ENCODE measurements around the gene EFNB2. TPM values are rescaled to one million over a fixed set of nuclear protein-coding genes. Genes with fewer than 3 reads are reported as not detected.

The EFNB2 gene
- total and polyA plus RNA-seq, 2 of the 8 experiments (the other 6 are each of a cell fraction or from before 2014, with no cell fraction given): 8.2 to 12.0 TPM

DNA sequence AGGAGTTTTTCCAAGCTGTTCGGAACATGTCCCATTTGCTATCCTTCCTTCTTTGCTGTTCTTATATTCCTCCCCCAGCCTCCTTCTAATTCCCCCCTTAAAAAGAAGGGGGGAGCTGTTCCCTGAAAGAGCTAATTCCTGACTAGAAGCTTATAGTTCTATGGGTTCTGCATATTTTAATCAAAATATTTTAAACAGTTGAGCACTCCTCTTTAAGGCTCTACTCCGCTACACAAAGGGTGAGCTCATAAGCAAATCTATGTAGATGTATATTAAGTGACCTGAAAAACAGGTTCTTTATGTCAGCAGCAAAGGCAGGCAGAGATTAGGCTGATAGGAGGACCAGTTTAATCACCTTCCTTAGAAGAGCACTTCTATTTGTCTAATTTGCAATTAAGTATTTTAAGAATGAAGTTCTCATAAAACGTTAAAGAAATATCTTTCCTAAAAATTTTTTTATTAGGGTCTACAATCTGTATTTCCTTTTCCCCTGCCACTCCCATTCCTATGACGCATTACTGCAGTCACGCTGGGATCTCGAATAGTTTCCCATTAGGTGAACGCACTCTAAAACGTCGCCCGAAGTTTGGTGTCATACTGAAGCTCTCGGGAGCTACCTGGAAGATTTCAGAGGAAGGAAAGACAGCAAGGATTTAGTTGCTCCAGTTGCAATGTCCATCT is 5.2 kb downstream of the EFNB2 start:
- H4K5ac ChIP-seq (ENCODE audit: insufficient read length, low read depth, low read length): no peak overlapping the region
- H3K9ac ChIP-seq (replicated peaks in 1 of 4; ENCODE audit: extremely low read depth in 1 of 4, low read depth in 3 of 4, low read length in 3 of 4): no peak overlapping the region
- no peak overlapping the region for H3K14ac ChIP-seq (ENCODE audit: insufficient read length)
- 0 out of 2 replicates have a peak overlapping the region, but pooled peaks have one; percentile 10 for H2AK5ac ChIP-seq (ENCODE audit: low read depth, low read length)
- H3K4me3 ChIP-seq (ENCODE audit: extremely low read depth in 1 of 4, insufficient read depth in 2 of 4, low read depth in 3 of 4, low read length in 4 of 4): peak overlapping the region in 2 of 4 experiments; percentile 8 to 27; a peak in 1 of 8 replicates
- POLR2A ChIA-PET (ENCODE audit: partially characterized antibody): interaction anchor here (0.7 to 1.2 kb wide), 2 partner anchors 16 to 23 kb away, joined by 3 to 4 read pairs; no protein-coding TSS in a partner anchor
- H3K9me3 ChIP-seq (ENCODE audit: insufficient read depth in 2 of 2, low read depth in 1 of 2, low read length in 1 of 2): no peaks in the 10 kb centered on the region
- peaks cover 4 to 18% of the 10 kb centered on the region in 2 experiments for H4K20me1 ChIP-seq (replicated peaks in 1 of 2; ENCODE audit: control insufficient read depth in 1 of 2, insufficient read depth in 2 of 2, low read length in 2 of 2)
- no peak overlapping the region for H4K8ac ChIP-seq (ENCODE audit: extremely low read depth, insufficient read depth, low read length)
- H3K56ac ChIP-seq (replicated peaks; ENCODE audit: insufficient read length, low read depth, low read length): no peak overlapping the region
- DNase-seq (ENCODE audit: low read depth in 1 of 2, low spot score in 2 of 2): no peak
- peaks cover 0 to 74% of the 10 kb centered on the region in 2 experiments; a peak in 2 of 4 replicates for H3K79me2 ChIP-seq (ENCODE audit: control insufficient read depth in 1 of 2, insufficient read depth in 2 of 2, low read length in 2 of 2)
- WGBS, 2 experiments (ENCODE audit: extremely low coverage in 1 of 2, insufficient coverage in 1 of 2, insufficient read length in 1 of 2, insufficient replicate concordance in 2 of 2, low coverage in 1 of 2, low lambda C conversion rate in 2 of 2, missing lambda C conversion rate in 1 of 2): 29% methylated on average over 11 of the region's 11 CpGs; no CpG with 5 or more reads in 1 of the 2 experiments
- H2BK12ac ChIP-seq (ENCODE audit: low read depth, low read length): 0 out of 2 replicates have a peak overlapping the region, but pooled peaks have one; percentile 30
- no peak overlapping the region for H3K27ac ChIP-seq (ENCODE audit: low read depth, low read length)
- TF ChIP-seq CREB1 (IDR thresholded peaks at IDR 0.05) (peak; percentile 77), ZNF274 (IDR thresholded peaks at IDR 0.05; ENCODE audit: borderline replicate concordance, extremely low read depth, low read length) (no peak)
- H4K91ac ChIP-seq (replicated peaks; ENCODE audit: insufficient read length, low read length): no peak overlapping the region
- no peak overlapping the region for H2AFZ ChIP-seq (ENCODE audit: low read length)
- H3K4me1 ChIP-seq (replicated peaks in 1 of 4; ENCODE audit: control insufficient read depth in 3 of 4, insufficient read depth in 4 of 4, low read length in 3 of 4): peaks cover 14 to 37% (median 26%) of the 10 kb centered on the region in 4 experiments; a peak in 6 of 7 replicates
- peaks cover 9% of the 10 kb centered on the region for H3K23me2 ChIP-seq (ENCODE audit: low read depth, low read length)
- CTCF ChIA-PET (ENCODE audit: partially characterized antibody): interaction anchor here (0.6 to 1.5 kb wide), 11 partner anchors 8 to 551 kb away, joined by 3 to 6 read pairs (median 3); no protein-coding TSS in a partner anchor
- H3K27me3 ChIP-seq (replicated peaks in 1 of 4; ENCODE audit: control insufficient read depth in 3 of 4, extremely low read depth in 1 of 4, insufficient read depth in 3 of 4, low read length in 3 of 4): peaks cover 0 to 14% (median 7%) of the 10 kb centered on the region in 4 experiments; a peak in 5 of 7 replicates
- H2BK120ac ChIP-seq (replicated peaks; ENCODE audit: low read depth, low read length): no peak overlapping the region
- no peak overlapping the region for H3K23ac ChIP-seq (ENCODE audit: insufficient read length)
- no peak overlapping the region for H2BK20ac ChIP-seq (ENCODE audit: low read length)
- H3K4ac ChIP-seq (replicated peaks; ENCODE audit: insufficient read length, low read depth, low read length): no peak overlapping the region
- H3K36me3 ChIP-seq (ENCODE audit: control insufficient read depth in 2 of 4, insufficient read depth in 4 of 4, low read length in 3 of 4): no peaks in the 10 kb centered on the region
- H2BK15ac ChIP-seq (ENCODE audit: low read length): no peak overlapping the region
- peak; percentile 7 for FAIRE-seq
- H3K4me2 ChIP-seq (ENCODE audit: insufficient read depth in 1 of 2, low read depth in 2 of 2, low read length in 2 of 2): peak overlapping the region; percentile 52 to 56
- H3K79me1 ChIP-seq (ENCODE audit: low read depth, low read length): no peaks in the 10 kb centered on the region; the same call in 1 of the 2 replicates
- H2BK5ac ChIP-seq (ENCODE audit: low read depth, low read length): no peak overlapping the region
- no peak overlapping the region for H3K18ac ChIP-seq (ENCODE audit: extremely low read depth, low read length)

All from H1 (cell line).